Osteocyte (in vitro differentiated cells): ENCODE results near the gene ARID3A. TPM values are rescaled to one million over a fixed set of nuclear protein-coding genes. Genes with fewer than 3 reads are reported as not detected.

Experiments
- DNase-seq: peaks from one replicate; pipeline ENCODE4 v3.0.0; 2021; ENCODE audit warnings: mixed read lengths; ENCODE audit not compliant: unreplicated experiment; ENCODE audit errors: extremely low spot score
- H3K27ac Mint-ChIP-seq: one replicate; pipeline ENCODE4 v1.8.0; 2021; ENCODE audit warnings: mild to moderate bottlenecking, mixed read lengths; ENCODE audit not compliant: unreplicated experiment
- H3K27me3 Mint-ChIP-seq: one replicate; pipeline ENCODE4 v1.8.0; 2021; ENCODE audit warnings: mixed read lengths; ENCODE audit not compliant: unreplicated experiment
- H3K36me3 Mint-ChIP-seq: one replicate; pipeline ENCODE4 v1.8.0; 2021; ENCODE audit warnings: mixed read lengths; ENCODE audit not compliant: unreplicated experiment
- H3K4me1 Mint-ChIP-seq: one replicate; pipeline ENCODE4 v1.8.0; 2021; ENCODE audit warnings: mixed read lengths; ENCODE audit not compliant: unreplicated experiment
- H3K4me3 Mint-ChIP-seq: one replicate; pipeline ENCODE4 v1.8.0; 2021; ENCODE audit warnings: mild to moderate bottlenecking, moderate library complexity, mixed read lengths; ENCODE audit not compliant: unreplicated experiment
- H3K9me3 Mint-ChIP-seq: one replicate; pipeline ENCODE4 v1.8.0; 2021; ENCODE audit warnings: mixed read lengths; ENCODE audit not compliant: unreplicated experiment
- CTCF ChIP-seq: fragments of 200-600 bp; sonication (generic); IDR thresholded peaks from 2 replicates; pipeline ENCODE4 v1.5.0; 2021; ENCODE audit warnings: antibody characterized with exemption, mild to moderate bottlenecking, moderate library complexity
- total RNA-seq: library from RNA; stranded (reverse); gene quantifications from 2 replicates; pipeline ENCODE4 v1.2.1, GENCODE V29; 2021

Gene ARID3A
- total RNA-seq, 1 donor from 2014 or later = 16.8 TPM

- no peaks in the 10 kb centered on the region for H3K9me3 Mint-ChIP-seq
- H3K27me3 Mint-ChIP-seq = no peaks in the 10 kb centered on the region
- no peak for DNase-seq
- no peak overlapping the region for H3K4me3 Mint-ChIP-seq
- no peak for TF ChIP-seq CTCF
- H3K27ac Mint-ChIP-seq = no peak overlapping the region
- H3K4me1 Mint-ChIP-seq = peaks cover 19% of the 10 kb centered on the region
- peaks cover 19% of the 10 kb centered on the region for H3K36me3 Mint-ChIP-seq
Measured at GRCh38 chr19:986083-986482, 60.2 kb downstream of the ARID3A start.

- DNase-seq = no peak
- H3K4me1 Mint-ChIP-seq = peaks cover 19% of the 10 kb centered on the region
- no peak overlapping the region for H3K4me3 Mint-ChIP-seq
- H3K36me3 Mint-ChIP-seq = peaks cover 19% of the 10 kb centered on the region
- no peaks in the 10 kb centered on the region for H3K27me3 Mint-ChIP-seq
- H3K9me3 Mint-ChIP-seq = no peaks in the 10 kb centered on the region
- TF ChIP-seq CTCF = no peak
- H3K27ac Mint-ChIP-seq = no peak overlapping the region
Measured at GRCh38 chr19:988081-988480, 62.2 kb downstream of the ARID3A start.

- Mint-ChIP-seq H3K27me3 (no peaks in the 10 kb centered on the region), H3K36me3 (peaks cover 19% of the 10 kb centered on the region), H3K27ac (no peak overlapping the region), H3K4me1 (peaks cover 19% of the 10 kb centered on the region), H3K9me3 (no peaks in the 10 kb centered on the region), H3K4me3 (no peak overlapping the region)
- no peak for DNase-seq
- TF ChIP-seq CTCF = no peak
Measured at GRCh38 chr19:988510-988909, 62.7 kb downstream of the ARID3A start.

GRCh38 chr19:989381-990081 lies 63.7 kb downstream of the ARID3A start:
- Mint-ChIP-seq H3K27me3 (no peaks in the 10 kb centered on the region), H3K4me3 (no peak overlapping the region), H3K27ac (no peak overlapping the region), H3K9me3 (no peaks in the 10 kb centered on the region), H3K36me3 (peaks cover 19% of the 10 kb centered on the region), H3K4me1 (peaks cover 14% of the 10 kb centered on the region)
- DNase-seq = no peak
- TF ChIP-seq CTCF = peak; percentile 42

- Mint-ChIP-seq H3K36me3 (peaks cover 19% of the 10 kb centered on the region), H3K27me3 (no peaks in the 10 kb centered on the region), H3K27ac (no peak overlapping the region), H3K4me3 (no peak overlapping the region), H3K4me1 (peaks cover 9% of the 10 kb centered on the region), H3K9me3 (no peaks in the 10 kb centered on the region)
- no peak for DNase-seq
- no peak for TF ChIP-seq CTCF
Measured at GRCh38 chr19:990119-990571, 64.3 kb downstream of the ARID3A start.
